A673 (cell line): Measurements from ENCODE around the gene MOXD1.

Source experiments
- EZH2 ChIP-seq: fragments of 200-600 bp; sonication (generic); IDR thresholded peaks from 2 replicates; pipeline ENCODE4 v1.6.1; 2017; ENCODE audit warnings: borderline replicate concordance, low read depth, mild to moderate bottlenecking, mixed read lengths, antibody characterized with exemption, low read length; ENCODE audit not compliant: poor library complexity, severe bottlenecking
- TF ChIP-seq, protein P1 (sequence below): fragments of 300-800, 200-600 bp; sonication (generic); conservative IDR thresholded peaks from 2 replicates; pipeline ENCODE4 v1.5.1; 2017; ENCODE audit warnings: low read depth, mild to moderate bottlenecking, antibody characterized with exemption, low read length, moderate library complexity, mixed read lengths

GRCh38 chr6:132279592-132280139, 121.6 kb downstream of the MOXD1 start:
- TF ChIP-seq, protein P1, sequence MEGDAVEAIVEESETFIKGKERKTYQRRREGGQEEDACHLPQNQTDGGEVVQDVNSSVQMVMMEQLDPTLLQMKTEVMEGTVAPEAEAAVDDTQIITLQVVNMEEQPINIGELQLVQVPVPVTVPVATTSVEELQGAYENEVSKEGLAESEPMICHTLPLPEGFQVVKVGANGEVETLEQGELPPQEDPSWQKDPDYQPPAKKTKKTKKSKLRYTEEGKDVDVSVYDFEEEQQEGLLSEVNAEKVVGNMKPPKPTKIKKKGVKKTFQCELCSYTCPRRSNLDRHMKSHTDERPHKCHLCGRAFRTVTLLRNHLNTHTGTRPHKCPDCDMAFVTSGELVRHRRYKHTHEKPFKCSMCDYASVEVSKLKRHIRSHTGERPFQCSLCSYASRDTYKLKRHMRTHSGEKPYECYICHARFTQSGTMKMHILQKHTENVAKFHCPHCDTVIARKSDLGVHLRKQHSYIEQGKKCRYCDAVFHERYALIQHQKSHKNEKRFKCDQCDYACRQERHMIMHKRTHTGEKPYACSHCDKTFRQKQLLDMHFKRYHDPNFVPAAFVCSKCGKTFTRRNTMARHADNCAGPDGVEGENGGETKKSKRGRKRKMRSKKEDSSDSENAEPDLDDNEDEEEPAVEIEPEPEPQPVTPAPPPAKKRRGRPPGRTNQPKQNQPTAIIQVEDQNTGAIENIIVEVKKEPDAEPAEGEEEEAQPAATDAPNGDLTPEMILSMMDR, result peak; percentile 99
- no peak for TF ChIP-seq EZH2
